ENCODE results near the gene DCST2. TPM values are rescaled to one million over a fixed set of nuclear protein-coding genes. Genes with fewer than 3 reads are reported as not detected.
A peak's percentile ranks its signal among the peaks of the same experiment; 100 is the strongest.

Gene DCST2
- total and polyA plus RNA-seq, 9 of the 15 experiments (the other 6 are each of a cell fraction or from before 2014, with no cell fraction given) = 0.09 to 0.49 (median 0.11) TPM; not detected in 3

DNA sequence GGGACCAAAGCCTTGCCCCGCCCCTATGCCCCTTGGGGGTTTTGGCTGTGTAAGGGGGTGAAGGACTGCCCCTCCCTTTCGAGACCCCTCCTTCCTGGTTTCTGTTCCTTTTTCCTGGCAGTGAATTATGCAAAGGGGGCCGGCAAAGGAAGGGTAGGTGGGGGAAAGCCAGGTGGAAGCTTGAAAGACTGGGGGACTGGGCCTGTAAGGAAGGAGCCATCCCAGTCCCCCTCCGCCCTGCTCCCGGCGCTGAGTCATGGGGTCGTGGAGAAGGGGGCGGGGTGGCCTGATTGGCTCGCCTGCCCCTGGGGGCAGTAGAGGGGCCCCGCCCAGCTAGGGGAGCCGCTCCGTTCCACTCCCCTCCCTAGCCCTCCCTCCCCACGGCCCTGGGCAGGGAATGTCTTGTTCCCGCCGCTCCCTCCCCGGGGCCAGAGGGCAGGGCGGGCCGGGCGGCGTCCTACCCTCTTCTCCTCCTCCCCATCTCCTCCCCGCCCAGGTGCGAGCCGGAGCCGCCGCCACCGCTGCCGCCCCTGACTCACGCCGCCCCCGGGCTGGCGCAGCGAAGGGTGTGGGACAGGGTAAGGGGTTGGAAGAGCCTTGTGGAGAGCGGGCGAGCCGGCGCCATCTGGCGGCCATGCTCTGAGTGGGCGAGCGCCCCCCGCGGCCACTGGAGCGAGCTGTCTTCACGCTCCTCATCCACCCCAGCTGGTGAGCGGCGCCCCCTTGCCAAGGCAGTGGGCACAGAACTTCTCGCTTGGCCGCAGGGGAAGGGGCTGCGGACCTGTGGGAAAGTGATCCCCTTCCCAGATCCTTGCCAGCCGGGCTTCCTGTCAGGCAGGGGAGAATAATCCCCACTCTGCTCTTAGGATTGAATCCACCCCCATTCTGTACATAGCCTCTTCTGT lies 16.3 kb downstream of the DCST2 start (continued):
- TF ChIP-seq EP400 (IDR thresholded peaks at IDR 0.05) = peak; percentile 77; the same call in 1 of the 2 replicates
- TF ChIP-seq SUPT5H (IDR thresholded peaks at IDR 0.05) = peak; percentile 73
- TF ChIP-seq, protein P1, sequence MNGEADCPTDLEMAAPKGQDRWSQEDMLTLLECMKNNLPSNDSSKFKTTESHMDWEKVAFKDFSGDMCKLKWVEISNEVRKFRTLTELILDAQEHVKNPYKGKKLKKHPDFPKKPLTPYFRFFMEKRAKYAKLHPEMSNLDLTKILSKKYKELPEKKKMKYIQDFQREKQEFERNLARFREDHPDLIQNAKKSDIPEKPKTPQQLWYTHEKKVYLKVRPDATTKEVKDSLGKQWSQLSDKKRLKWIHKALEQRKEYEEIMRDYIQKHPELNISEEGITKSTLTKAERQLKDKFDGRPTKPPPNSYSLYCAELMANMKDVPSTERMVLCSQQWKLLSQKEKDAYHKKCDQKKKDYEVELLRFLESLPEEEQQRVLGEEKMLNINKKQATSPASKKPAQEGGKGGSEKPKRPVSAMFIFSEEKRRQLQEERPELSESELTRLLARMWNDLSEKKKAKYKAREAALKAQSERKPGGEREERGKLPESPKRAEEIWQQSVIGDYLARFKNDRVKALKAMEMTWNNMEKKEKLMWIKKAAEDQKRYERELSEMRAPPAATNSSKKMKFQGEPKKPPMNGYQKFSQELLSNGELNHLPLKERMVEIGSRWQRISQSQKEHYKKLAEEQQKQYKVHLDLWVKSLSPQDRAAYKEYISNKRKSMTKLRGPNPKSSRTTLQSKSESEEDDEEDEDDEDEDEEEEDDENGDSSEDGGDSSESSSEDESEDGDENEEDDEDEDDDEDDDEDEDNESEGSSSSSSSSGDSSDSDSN (IDR thresholded peaks at IDR 0.05; ENCODE audit: borderline replicate concordance in 1 of 2, low read depth in 2 of 2, low read length in 2 of 2) = peak; percentile 58 to 95; a peak in 2 of 4 replicates
- TF ChIP-seq ZNF717 (CRISPR knock-in tag; IDR thresholded peaks at IDR 0.05) = no peak
- no peak; the same call in 1 of the 2 replicates for TF ChIP-seq SMARCE1 (IDR thresholded peaks at IDR 0.05)
- TF ChIP-seq HMG20A (CRISPR knock-in tag; conservative IDR thresholded peaks at IDR 0.05) = no peak
- peak; percentile 21; the same call in 1 of the 2 replicates for TF ChIP-seq ZNF431 (CRISPR knock-in tag; IDR thresholded peaks at IDR 0.05)
- peak; percentile 79 for TF ChIP-seq ZBTB17 (CRISPR knock-in tag; IDR thresholded peaks at IDR 0.05)
- TF ChIP-seq ZNF766 (CRISPR knock-in tag; conservative IDR thresholded peaks at IDR 0.05) = 0 out of 2 replicates have a peak, but pooled peaks have one; percentile 53
- no peak for TF ChIP-seq SRSF7 (optimal IDR thresholded peaks at IDR 0.05; ENCODE audit: low read depth, low read length)
- TF ChIP-seq, protein P2, sequence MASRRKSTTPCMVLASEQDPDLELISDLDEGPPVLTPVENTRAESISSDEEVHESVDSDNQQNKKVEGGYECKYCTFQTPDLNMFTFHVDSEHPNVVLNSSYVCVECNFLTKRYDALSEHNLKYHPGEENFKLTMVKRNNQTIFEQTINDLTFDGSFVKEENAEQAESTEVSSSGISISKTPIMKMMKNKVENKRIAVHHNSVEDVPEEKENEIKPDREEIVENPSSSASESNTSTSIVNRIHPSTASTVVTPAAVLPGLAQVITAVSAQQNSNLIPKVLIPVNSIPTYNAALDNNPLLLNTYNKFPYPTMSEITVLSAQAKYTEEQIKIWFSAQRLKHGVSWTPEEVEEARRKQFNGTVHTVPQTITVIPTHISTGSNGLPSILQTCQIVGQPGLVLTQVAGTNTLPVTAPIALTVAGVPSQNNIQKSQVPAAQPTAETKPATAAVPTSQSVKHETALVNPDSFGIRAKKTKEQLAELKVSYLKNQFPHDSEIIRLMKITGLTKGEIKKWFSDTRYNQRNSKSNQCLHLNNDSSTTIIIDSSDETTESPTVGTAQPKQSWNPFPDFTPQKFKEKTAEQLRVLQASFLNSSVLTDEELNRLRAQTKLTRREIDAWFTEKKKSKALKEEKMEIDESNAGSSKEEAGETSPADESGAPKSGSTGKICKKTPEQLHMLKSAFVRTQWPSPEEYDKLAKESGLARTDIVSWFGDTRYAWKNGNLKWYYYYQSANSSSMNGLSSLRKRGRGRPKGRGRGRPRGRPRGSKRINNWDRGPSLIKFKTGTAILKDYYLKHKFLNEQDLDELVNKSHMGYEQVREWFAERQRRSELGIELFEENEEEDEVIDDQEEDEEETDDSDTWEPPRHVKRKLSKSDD (conservative IDR thresholded peaks at IDR 0.05; ENCODE audit: low read length) = 0 out of 2 replicates have a peak, but pooled peaks have one; percentile 12
- peak; percentile 78; the same call in 1 of the 2 replicates for TF ChIP-seq NFE2 (IDR thresholded peaks at IDR 0.05; ENCODE audit: low read depth)
- peak; percentile 14 for TF ChIP-seq PHF20 (IDR thresholded peaks at IDR 0.05; ENCODE audit: partially characterized antibody)
- TF ChIP-seq, protein P3, sequence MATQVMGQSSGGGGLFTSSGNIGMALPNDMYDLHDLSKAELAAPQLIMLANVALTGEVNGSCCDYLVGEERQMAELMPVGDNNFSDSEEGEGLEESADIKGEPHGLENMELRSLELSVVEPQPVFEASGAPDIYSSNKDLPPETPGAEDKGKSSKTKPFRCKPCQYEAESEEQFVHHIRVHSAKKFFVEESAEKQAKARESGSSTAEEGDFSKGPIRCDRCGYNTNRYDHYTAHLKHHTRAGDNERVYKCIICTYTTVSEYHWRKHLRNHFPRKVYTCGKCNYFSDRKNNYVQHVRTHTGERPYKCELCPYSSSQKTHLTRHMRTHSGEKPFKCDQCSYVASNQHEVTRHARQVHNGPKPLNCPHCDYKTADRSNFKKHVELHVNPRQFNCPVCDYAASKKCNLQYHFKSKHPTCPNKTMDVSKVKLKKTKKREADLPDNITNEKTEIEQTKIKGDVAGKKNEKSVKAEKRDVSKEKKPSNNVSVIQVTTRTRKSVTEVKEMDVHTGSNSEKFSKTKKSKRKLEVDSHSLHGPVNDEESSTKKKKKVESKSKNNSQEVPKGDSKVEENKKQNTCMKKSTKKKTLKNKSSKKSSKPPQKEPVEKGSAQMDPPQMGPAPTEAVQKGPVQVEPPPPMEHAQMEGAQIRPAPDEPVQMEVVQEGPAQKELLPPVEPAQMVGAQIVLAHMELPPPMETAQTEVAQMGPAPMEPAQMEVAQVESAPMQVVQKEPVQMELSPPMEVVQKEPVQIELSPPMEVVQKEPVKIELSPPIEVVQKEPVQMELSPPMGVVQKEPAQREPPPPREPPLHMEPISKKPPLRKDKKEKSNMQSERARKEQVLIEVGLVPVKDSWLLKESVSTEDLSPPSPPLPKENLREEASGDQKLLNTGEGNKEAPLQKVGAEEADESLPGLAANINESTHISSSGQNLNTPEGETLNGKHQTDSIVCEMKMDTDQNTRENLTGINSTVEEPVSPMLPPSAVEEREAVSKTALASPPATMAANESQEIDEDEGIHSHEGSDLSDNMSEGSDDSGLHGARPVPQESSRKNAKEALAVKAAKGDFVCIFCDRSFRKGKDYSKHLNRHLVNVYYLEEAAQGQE (IDR thresholded peaks at IDR 0.05; ENCODE audit: borderline replicate concordance) = peak; percentile 91
- TF ChIP-seq, protein P3 (CRISPR knock-in tag; IDR thresholded peaks at IDR 0.05; ENCODE audit: low read depth) = peak; percentile 33; the same call in 1 of the 2 replicates

All from K562 (cell line).